ENCODE data around the gene FEM1A.

DNA sequence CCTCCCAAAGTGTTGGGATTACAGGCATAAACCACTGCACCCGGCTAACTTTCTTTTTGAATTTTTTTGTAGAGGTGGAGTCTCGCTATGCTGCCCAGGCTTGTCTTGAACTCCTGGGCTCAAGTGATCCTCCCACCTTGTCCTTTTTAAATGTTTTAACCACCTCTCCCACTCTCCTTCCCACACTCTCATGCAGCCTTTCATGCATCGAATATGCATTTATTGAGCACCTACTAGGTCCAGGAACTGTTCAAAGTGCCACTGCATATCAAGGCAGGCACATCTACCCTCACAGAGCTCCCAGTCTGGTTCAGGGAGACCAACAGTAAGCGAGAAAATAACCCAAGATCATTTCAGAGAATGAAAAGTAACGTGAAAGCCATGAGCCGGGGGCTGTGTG, 38.8 kb downstream of the FEM1A start:
- TF ChIP-seq, protein P1, sequence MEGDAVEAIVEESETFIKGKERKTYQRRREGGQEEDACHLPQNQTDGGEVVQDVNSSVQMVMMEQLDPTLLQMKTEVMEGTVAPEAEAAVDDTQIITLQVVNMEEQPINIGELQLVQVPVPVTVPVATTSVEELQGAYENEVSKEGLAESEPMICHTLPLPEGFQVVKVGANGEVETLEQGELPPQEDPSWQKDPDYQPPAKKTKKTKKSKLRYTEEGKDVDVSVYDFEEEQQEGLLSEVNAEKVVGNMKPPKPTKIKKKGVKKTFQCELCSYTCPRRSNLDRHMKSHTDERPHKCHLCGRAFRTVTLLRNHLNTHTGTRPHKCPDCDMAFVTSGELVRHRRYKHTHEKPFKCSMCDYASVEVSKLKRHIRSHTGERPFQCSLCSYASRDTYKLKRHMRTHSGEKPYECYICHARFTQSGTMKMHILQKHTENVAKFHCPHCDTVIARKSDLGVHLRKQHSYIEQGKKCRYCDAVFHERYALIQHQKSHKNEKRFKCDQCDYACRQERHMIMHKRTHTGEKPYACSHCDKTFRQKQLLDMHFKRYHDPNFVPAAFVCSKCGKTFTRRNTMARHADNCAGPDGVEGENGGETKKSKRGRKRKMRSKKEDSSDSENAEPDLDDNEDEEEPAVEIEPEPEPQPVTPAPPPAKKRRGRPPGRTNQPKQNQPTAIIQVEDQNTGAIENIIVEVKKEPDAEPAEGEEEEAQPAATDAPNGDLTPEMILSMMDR (IDR thresholded peaks at IDR 0.05): no peak
- no peak for TF ChIP-seq EZH2 (IDR thresholded peaks at IDR 0.05; ENCODE audit: borderline replicate concordance, insufficient read depth, low read depth, low read length, poor library complexity, severe bottlenecking)
